HepG2 (cell line): Measurements from ENCODE around the gene ZFP36. TPM values are rescaled to one million over a fixed set of nuclear protein-coding genes. Genes with fewer than 3 reads are reported as not detected.

ENCODE experiments used
- ATF3 ChIP-seq: sonication (generic); formaldehyde crosslinking; IDR thresholded peaks from 2 replicates; pipeline ENCODE4 v1.4.0; 2020; ENCODE audit warnings: missing genetic modification reagents
- CENPX ChIP-seq: sonication (generic); formaldehyde crosslinking; IDR thresholded peaks from 2 replicates; pipeline ENCODE4 v1.9.0; 2021; ENCODE audit warnings: mild to moderate bottlenecking, missing genetic modification reagents, moderate library complexity
- CREB1 ChIP-seq, 2 experiments: fragments of 450-650 bp in 1 of 2; IDR thresholded peaks; 2 replicates each; pipeline ENCODE4 v1.6.1; 2016 to 2017; ENCODE audit warnings: control low read depth in 1 of 2, mild to moderate bottlenecking in 1 of 2, missing compliant biosample characterization in 1 of 2, missing genetic modification characterization in 1 of 2
- ESRRA ChIP-seq: sonication (generic); formaldehyde crosslinking; IDR thresholded peaks from 2 replicates; pipeline ENCODE4 v1.5.1; 2020; ENCODE audit warnings: mild to moderate bottlenecking, low read depth, missing genetic modification reagents
- KDM5A ChIP-seq: fragments of 200-600 bp; sonication (generic); IDR thresholded peaks from 2 replicates; pipeline ENCODE4 v1.7.0; 2018; ENCODE audit warnings: antibody characterized with exemption, mild to moderate bottlenecking, low read length, borderline replicate concordance
- SKI ChIP-seq: fragments of 450-650 bp; IDR thresholded peaks from one replicate; pipeline ENCODE4 v1.6.1; 2018; ENCODE audit warnings: mild to moderate bottlenecking; ENCODE audit not compliant: partially characterized antibody
- SYNCRIP ChIP-seq: fragments of 200-400 bp; formaldehyde crosslinking; IDR thresholded peaks from 2 replicates; pipeline ENCODE4 v1.6.1; 2018; ENCODE audit warnings: mild to moderate bottlenecking, low read depth, low read length; ENCODE audit not compliant: insufficient read depth
- TEAD3 ChIP-seq: optimal IDR thresholded peaks from 2 replicates; pipeline ENCODE3; 2016; ENCODE audit warnings: borderline replicate concordance
- ZBTB33 ChIP-seq: sonication (generic); formaldehyde crosslinking; IDR thresholded peaks from 2 replicates; pipeline ENCODE4 v1.4.0; 2020; ENCODE audit warnings: missing genetic modification reagents
- ZFP36L1 ChIP-seq: sonication (generic); formaldehyde crosslinking; IDR thresholded peaks from 2 replicates; pipeline ENCODE4 v1.8.0; 2022; ENCODE audit warnings: mild to moderate bottlenecking, missing genetic modification reagents, moderate library complexity
- ZNF773 ChIP-seq: sonication (generic); formaldehyde crosslinking; IDR thresholded peaks from 2 replicates; pipeline ENCODE4 v1.4.0; 2020; ENCODE audit warnings: missing genetic modification reagents, borderline replicate concordance
- ZSCAN31 ChIP-seq: sonication (generic); formaldehyde crosslinking; IDR thresholded peaks from 2 replicates; pipeline ENCODE4 v1.5.0; 2020; ENCODE audit warnings: low read depth, mild to moderate bottlenecking, missing genetic modification reagents
- polyA plus RNA-seq, 8 experiments: library from polyadenylated mRNA; depleted of rRNA in 3 of 8; stranded (reverse) in 7 of 8; unstranded in 1 of 8; fragments of >200 nt; fragmentation: Illumina TruSeq in 4 of 8; extraction: Trizol in 4 of 8; gene quantifications; 2 replicates each; pipeline versions ENCODE4 v1.2.1 to v1.2.3, GENCODE V29; 2011 to 2016; ENCODE audit warnings: low read depth in 4 of 8, missing spikeins in 1 of 8, mixed read lengths in 1 of 8; ENCODE audit not compliant: insufficient read depth in 1 of 8
- total RNA-seq, 5 experiments: library from RNA; depleted of rRNA; stranded (reverse); fragments of >200 nt; fragmentation: Illumina TruSeq; extraction: Trizol; gene quantifications; 2 replicates each; pipeline ENCODE4 v1.2.3, GENCODE V29; 2016; ENCODE audit warnings: low read depth in 1 of 5
- TF ChIP-seq, protein P1 (sequence below): IDR thresholded peaks from 2 replicates; pipeline ENCODE4 v1.6.1; 2012; ENCODE audit warnings: low read length, improper control_type of control experiment
- TF ChIP-seq, protein P2 (sequence below): sonication (generic); formaldehyde crosslinking; IDR thresholded peaks from 2 replicates; pipeline ENCODE4 v1.4.0; 2020; ENCODE audit warnings: mild to moderate bottlenecking, missing genetic modification reagents
- TF ChIP-seq, protein P3 (sequence below): sonication (generic); formaldehyde crosslinking; IDR thresholded peaks from 2 replicates; pipeline ENCODE4 v1.5.1; 2020; ENCODE audit warnings: mild to moderate bottlenecking, missing genetic modification reagents, moderate library complexity

ZFP36 gene
- total and polyA plus RNA-seq, 2 of the 13 experiments (the other 11 are each of a cell fraction or from before 2014, with no cell fraction given), result 1.4 to 1.7 TPM

DNA sequence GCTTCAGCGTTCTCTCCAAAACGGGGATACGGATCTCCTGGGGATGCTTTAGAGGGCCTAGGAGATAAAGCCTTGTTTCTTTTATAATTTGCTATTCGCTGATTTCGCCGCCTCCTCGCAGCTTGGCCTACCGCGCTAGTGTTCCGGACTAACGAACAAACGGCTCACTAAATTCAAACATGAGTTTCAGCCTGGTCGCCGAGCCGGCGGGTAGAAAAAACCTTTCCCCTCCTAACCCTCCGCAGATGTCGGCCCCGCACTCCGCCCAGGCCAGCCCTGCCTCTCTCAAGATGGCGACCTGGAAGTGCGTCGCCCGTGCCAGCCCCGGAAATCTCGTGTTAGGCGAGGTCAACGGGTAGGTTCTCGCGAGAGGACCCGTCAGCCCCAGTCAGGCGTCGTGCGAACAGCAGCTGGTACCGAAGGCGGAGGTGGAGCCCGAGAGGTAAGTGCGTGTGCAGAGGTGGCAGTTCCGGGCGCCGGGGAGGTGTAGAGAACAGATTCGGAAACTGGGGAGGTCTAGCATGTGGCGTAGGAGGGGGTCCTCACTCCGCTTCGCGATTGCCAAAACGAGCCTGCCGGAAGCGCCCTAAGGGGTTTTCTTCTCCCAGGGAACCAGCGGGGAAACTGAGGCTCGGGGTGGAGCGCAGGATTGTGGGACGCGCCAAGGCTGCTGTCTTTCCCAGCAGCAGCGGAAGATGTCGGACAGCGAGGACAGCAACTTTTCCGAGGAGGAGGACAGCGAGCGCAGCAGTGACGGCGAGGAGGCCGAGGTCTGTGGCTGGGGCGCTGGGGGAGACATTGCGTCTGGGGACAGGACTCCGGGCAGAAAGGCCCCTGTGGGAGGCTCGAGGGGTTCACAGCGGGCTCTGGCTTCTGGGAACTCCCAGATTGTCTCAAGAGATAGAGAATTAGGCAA is 38.8 kb downstream of the ZFP36 start, which contains the start of gene SUPT5H (continued):
- TF ChIP-seq, protein P1, sequence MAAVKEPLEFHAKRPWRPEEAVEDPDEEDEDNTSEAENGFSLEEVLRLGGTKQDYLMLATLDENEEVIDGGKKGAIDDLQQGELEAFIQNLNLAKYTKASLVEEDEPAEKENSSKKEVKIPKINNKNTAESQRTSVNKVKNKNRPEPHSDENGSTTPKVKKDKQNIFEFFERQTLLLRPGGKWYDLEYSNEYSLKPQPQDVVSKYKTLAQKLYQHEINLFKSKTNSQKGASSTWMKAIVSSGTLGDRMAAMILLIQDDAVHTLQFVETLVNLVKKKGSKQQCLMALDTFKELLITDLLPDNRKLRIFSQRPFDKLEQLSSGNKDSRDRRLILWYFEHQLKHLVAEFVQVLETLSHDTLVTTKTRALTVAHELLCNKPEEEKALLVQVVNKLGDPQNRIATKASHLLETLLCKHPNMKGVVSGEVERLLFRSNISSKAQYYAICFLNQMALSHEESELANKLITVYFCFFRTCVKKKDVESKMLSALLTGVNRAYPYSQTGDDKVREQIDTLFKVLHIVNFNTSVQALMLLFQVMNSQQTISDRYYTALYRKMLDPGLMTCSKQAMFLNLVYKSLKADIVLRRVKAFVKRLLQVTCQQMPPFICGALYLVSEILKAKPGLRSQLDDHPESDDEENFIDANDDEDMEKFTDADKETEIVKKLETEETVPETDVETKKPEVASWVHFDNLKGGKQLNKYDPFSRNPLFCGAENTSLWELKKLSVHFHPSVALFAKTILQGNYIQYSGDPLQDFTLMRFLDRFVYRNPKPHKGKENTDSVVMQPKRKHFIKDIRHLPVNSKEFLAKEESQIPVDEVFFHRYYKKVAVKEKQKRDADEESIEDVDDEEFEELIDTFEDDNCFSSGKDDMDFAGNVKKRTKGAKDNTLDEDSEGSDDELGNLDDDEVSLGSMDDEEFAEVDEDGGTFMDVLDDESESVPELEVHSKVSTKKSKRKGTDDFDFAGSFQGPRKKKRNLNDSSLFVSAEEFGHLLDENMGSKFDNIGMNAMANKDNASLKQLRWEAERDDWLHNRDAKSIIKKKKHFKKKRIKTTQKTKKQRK, result no peak
- TF ChIP-seq SKI, result peak; percentile 18
- peak; percentile 48; the same call in 1 of the 2 replicates for TF ChIP-seq ESRRA (CRISPR knock-in tag)
- TF ChIP-seq ZBTB33 (CRISPR knock-in tag), result peak; percentile 51; the same call in 1 of the 2 replicates
- TF ChIP-seq ZFP36L1 (CRISPR knock-in tag), result no peak; the same call in 1 of the 2 replicates
- TF ChIP-seq ZNF773 (CRISPR knock-in tag), result no peak
- no peak for TF ChIP-seq SYNCRIP
- peak; percentile 61; the same call in 1 of the 2 replicates for TF ChIP-seq KDM5A
- TF ChIP-seq CENPX (CRISPR knock-in tag), result no peak
- TF ChIP-seq, protein P2, sequence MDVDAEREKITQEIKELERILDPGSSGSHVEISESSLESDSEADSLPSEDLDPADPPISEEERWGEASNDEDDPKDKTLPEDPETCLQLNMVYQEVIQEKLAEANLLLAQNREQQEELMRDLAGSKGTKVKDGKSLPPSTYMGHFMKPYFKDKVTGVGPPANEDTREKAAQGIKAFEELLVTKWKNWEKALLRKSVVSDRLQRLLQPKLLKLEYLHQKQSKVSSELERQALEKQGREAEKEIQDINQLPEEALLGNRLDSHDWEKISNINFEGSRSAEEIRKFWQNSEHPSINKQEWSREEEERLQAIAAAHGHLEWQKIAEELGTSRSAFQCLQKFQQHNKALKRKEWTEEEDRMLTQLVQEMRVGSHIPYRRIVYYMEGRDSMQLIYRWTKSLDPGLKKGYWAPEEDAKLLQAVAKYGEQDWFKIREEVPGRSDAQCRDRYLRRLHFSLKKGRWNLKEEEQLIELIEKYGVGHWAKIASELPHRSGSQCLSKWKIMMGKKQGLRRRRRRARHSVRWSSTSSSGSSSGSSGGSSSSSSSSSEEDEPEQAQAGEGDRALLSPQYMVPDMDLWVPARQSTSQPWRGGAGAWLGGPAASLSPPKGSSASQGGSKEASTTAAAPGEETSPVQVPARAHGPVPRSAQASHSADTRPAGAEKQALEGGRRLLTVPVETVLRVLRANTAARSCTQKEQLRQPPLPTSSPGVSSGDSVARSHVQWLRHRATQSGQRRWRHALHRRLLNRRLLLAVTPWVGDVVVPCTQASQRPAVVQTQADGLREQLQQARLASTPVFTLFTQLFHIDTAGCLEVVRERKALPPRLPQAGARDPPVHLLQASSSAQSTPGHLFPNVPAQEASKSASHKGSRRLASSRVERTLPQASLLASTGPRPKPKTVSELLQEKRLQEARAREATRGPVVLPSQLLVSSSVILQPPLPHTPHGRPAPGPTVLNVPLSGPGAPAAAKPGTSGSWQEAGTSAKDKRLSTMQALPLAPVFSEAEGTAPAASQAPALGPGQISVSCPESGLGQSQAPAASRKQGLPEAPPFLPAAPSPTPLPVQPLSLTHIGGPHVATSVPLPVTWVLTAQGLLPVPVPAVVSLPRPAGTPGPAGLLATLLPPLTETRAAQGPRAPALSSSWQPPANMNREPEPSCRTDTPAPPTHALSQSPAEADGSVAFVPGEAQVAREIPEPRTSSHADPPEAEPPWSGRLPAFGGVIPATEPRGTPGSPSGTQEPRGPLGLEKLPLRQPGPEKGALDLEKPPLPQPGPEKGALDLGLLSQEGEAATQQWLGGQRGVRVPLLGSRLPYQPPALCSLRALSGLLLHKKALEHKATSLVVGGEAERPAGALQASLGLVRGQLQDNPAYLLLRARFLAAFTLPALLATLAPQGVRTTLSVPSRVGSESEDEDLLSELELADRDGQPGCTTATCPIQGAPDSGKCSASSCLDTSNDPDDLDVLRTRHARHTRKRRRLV, result peak; percentile 77
- TF ChIP-seq ATF3 (CRISPR knock-in tag), result 0 out of 2 replicates have a peak, but pooled peaks have one; percentile 43
- TF ChIP-seq TEAD3, result peak; percentile 74
- TF ChIP-seq, protein P3, sequence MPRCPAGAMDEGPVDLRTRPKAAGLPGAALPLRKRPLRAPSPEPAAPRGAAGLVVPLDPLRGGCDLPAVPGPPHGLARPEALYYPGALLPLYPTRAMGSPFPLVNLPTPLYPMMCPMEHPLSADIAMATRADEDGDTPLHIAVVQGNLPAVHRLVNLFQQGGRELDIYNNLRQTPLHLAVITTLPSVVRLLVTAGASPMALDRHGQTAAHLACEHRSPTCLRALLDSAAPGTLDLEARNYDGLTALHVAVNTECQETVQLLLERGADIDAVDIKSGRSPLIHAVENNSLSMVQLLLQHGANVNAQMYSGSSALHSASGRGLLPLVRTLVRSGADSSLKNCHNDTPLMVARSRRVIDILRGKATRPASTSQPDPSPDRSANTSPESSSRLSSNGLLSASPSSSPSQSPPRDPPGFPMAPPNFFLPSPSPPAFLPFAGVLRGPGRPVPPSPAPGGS (CRISPR knock-in tag), result peak; percentile 82
- peak; percentile 80 for TF ChIP-seq CREB1 (IDR thresholded peaks at IDR 0.05)
- TF ChIP-seq CREB1 (CRISPR knock-in tag; IDR thresholded peaks at IDR 0.05), result peak; percentile 93
- TF ChIP-seq ZSCAN31 (CRISPR knock-in tag), result peak; percentile 42; the same call in 1 of the 2 replicates
